GM20431 (cell line): ENCODE measurements around the gene PKP2.

ENCODE experiments used
- in situ Hi-C: fragments of 300-500 bp; cut with MseI, MboI; formaldehyde crosslinking; loops from one replicate; pipeline ENCODE4 v1.15.0; 2020; ENCODE audit warnings: low sequenced_read_pairs; ENCODE audit not compliant: unreplicated experiment

The PKP2 gene

GRCh38 chr12:32822344-32822743, 74.2 kb downstream of the PKP2 start:
- in situ Hi-C loops = no loop called here

GRCh38 chr12:32821710-32822109, 74.9 kb downstream of the PKP2 start:
- in situ Hi-C loops = no loop called here

- in situ Hi-C loops = no loop called here
These were observed 75.3 kb downstream of the PKP2 start for GRCh38 chr12:32821293-32821692.

GRCh38 chr12:32820376-32820931, 76.1 kb downstream of the PKP2 start:
- in situ Hi-C loops = no loop called here

GRCh38 chr12:32819424-32819823, 77.2 kb downstream of the PKP2 start:
- in situ Hi-C loops = no loop called here

- in situ Hi-C loops = no loop called here
These were observed 84.7 kb downstream of the PKP2 start for GRCh38 chr12:32811686-32812392.

GRCh38 chr12:32809846-32810245, 86.7 kb downstream of the PKP2 start:
- in situ Hi-C loops = no loop called here

- in situ Hi-C loops = no loop called here
These were observed 87.4 kb downstream of the PKP2 start for GRCh38 chr12:32809196-32809595.

- in situ Hi-C loops = no loop called here
These were observed 92.3 kb downstream of the PKP2 start for GRCh38 chr12:32804301-32804700.

- in situ Hi-C loops = no loop called here
These were observed 95.2 kb downstream of the PKP2 start for GRCh38 chr12:32801269-32801980.

- in situ Hi-C loops = no loop called here
These were observed 102.3 kb downstream of the PKP2 start for GRCh38 chr12:32794281-32794680.

- in situ Hi-C loops = no loop called here
These were observed 106.7 kb downstream of the PKP2 start for GRCh38 chr12:32789916-32790315.

GRCh38 chr12:32789446-32789845, 107.1 kb downstream of the PKP2 start:
- in situ Hi-C loops = no loop called here

GRCh38 chr12:32788405-32788804, 108.2 kb downstream of the PKP2 start:
- in situ Hi-C loops = no loop called here

GRCh38 chr12:32785557-32785956, 111.0 kb downstream of the PKP2 start:
- in situ Hi-C loops = no loop called here

GRCh38 chr12:32783029-32783428, 113.5 kb downstream of the PKP2 start:
- in situ Hi-C loops = no loop called here

GRCh38 chr12:32780071-32780470, 116.5 kb downstream of the PKP2 start:
- in situ Hi-C loops = no loop called here

GRCh38 chr12:32777691-32778175, 118.8 kb downstream of the PKP2 start:
- in situ Hi-C loops = no loop called here

- in situ Hi-C loops = no loop called here
These were observed 119.4 kb downstream of the PKP2 start for GRCh38 chr12:32777159-32777558.

- in situ Hi-C loops = no loop called here
These were observed 120.3 kb downstream of the PKP2 start for GRCh38 chr12:32776258-32776657.

GRCh38 chr12:32773691-32774090, 122.9 kb downstream of the PKP2 start:
- in situ Hi-C loops = loop anchor here (25.0 kb wide), 1 partner anchor 1239 kb away; the partner anchor contains the start of gene ALG10
